ENCODE measurements around the gene CYTH3. TPM values are rescaled to one million over a fixed set of nuclear protein-coding genes. Genes with fewer than 3 reads are reported as not detected.

The CYTH3 gene
- total and polyA plus RNA-seq, 2 of the 8 experiments (the other 6 are each of a cell fraction or from before 2014, with no cell fraction given), result 10.3 to 11.9 TPM

DNA sequence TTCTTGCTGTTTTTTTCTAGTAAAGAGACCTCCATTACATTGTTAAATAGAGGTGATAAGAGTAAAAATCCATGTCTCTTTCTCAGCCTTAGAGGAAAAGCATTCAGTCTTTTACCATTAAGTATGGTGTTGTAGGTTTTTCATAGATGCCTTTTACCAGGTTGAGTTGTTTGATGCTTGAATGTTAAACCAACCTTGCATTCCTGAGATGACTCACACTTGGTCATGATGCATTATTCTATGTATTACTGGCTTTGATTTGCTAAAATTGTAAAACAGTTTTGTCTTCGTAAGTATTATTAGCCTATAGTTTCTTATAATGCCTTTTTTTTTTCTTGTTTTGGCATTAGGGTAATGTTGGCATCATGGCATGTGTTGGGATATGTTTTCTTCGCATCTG is 151.3 kb downstream of the CYTH3 start:
- Histone ChIP-seq H2BK20ac (ENCODE audit: low read length) (no peak overlapping the region), H2BK5ac (ENCODE audit: low read depth, low read length) (no peak overlapping the region), H3K14ac (ENCODE audit: insufficient read length) (no peak overlapping the region), H2BK12ac (ENCODE audit: low read depth, low read length) (no peak overlapping the region), H3K23ac (ENCODE audit: insufficient read length) (no peak overlapping the region), H3K4me3 (ENCODE audit: extremely low read depth in 1 of 4, insufficient read depth in 2 of 4, low read depth in 3 of 4, low read length in 4 of 4) (no peak overlapping the region), H2BK15ac (ENCODE audit: low read length) (no peak overlapping the region), H2BK120ac (replicated peaks; ENCODE audit: low read depth, low read length) (no peak overlapping the region), H3K79me1 (ENCODE audit: low read depth, low read length) (no peaks in the 10 kb centered on the region), H3K36me3 (ENCODE audit: control insufficient read depth in 2 of 4, insufficient read depth in 4 of 4, low read length in 3 of 4) (peaks cover 3 to 36% (median 23%) of the 10 kb centered on the region in 4 experiments; a peak in 7 of 8 replicates), H3K4ac (replicated peaks; ENCODE audit: insufficient read length, low read depth, low read length) (no peak overlapping the region), H3K79me2 (ENCODE audit: control insufficient read depth in 1 of 2, insufficient read depth in 2 of 2, low read length in 2 of 2) (peaks cover 0 to 13% of the 10 kb centered on the region in 2 experiments; a peak in 2 of 4 replicates), H4K5ac (ENCODE audit: insufficient read length, low read depth, low read length) (no peak overlapping the region), H3K4me1 (replicated peaks in 1 of 4; ENCODE audit: control insufficient read depth in 3 of 4, insufficient read depth in 4 of 4, low read length in 3 of 4) (no peaks in the 10 kb centered on the region), H2AK5ac (ENCODE audit: low read depth, low read length) (no peak overlapping the region), H3K9me3 (ENCODE audit: insufficient read depth in 2 of 2, low read depth in 1 of 2, low read length in 1 of 2) (peaks cover 0 to 2% of the 10 kb centered on the region in 2 experiments; a peak in 1 of 4 replicates), H3K27ac (ENCODE audit: low read depth, low read length) (no peak overlapping the region), H3K4me2 (ENCODE audit: insufficient read depth in 1 of 2, low read depth in 2 of 2, low read length in 2 of 2) (no peak overlapping the region), H4K8ac (ENCODE audit: extremely low read depth, insufficient read depth, low read length) (no peak overlapping the region), H4K20me1 (replicated peaks in 1 of 2; ENCODE audit: control insufficient read depth in 1 of 2, insufficient read depth in 2 of 2, low read length in 2 of 2) (peaks cover 0 to 1% of the 10 kb centered on the region in 2 experiments), H3K18ac (ENCODE audit: extremely low read depth, low read length) (no peak overlapping the region), H3K9ac (replicated peaks in 1 of 4; ENCODE audit: extremely low read depth in 1 of 4, low read depth in 3 of 4, low read length in 3 of 4) (no peak overlapping the region), H3K56ac (replicated peaks; ENCODE audit: insufficient read length, low read depth, low read length) (no peak overlapping the region), H2AFZ (ENCODE audit: low read length) (no peak overlapping the region), H4K91ac (replicated peaks; ENCODE audit: insufficient read length, low read length) (no peak overlapping the region), H3K23me2 (ENCODE audit: low read depth, low read length) (no peaks in the 10 kb centered on the region), H3K27me3 (replicated peaks in 1 of 4; ENCODE audit: control insufficient read depth in 3 of 4, extremely low read depth in 1 of 4, insufficient read depth in 3 of 4, low read length in 3 of 4) (no peaks in the 10 kb centered on the region)
- ChIA-PET CTCF (ENCODE audit: partially characterized antibody) (interaction anchor here (0.6 to 1.2 kb wide), 3 partner anchors 10 to 145 kb away, joined by 3 read pairs; no protein-coding TSS in a partner anchor), POLR2A (ENCODE audit: partially characterized antibody) (interaction anchor here (0.7 kb wide), 1 partner anchor 9 kb away, joined by 3 read pairs; no protein-coding TSS in a partner anchor)
- no peak for DNase-seq (ENCODE audit: low read depth in 1 of 2, low spot score in 2 of 2)
- FAIRE-seq, result no peak
- 74% methylated on average over 2 of the region's 2 CpGs; no CpG with 5 or more reads in 1 of the 2 experiments for WGBS, 2 experiments (ENCODE audit: extremely low coverage in 1 of 2, insufficient coverage in 1 of 2, insufficient read length in 1 of 2, insufficient replicate concordance in 2 of 2, low coverage in 1 of 2, low lambda C conversion rate in 2 of 2, missing lambda C conversion rate in 1 of 2)
- TF ChIP-seq RAD21 (IDR thresholded peaks at IDR 0.05 in 1 of 2, conservative IDR thresholded peaks at IDR 0.05 in 1 of 2; ENCODE audit: low read depth in 2 of 2, low read length in 2 of 2) (no peak), GTF2F1 (IDR thresholded peaks at IDR 0.05; ENCODE audit: borderline replicate concordance, low read depth, low read length) (no peak), RBBP5 (IDR thresholded peaks at IDR 0.05; ENCODE audit: borderline replicate concordance, low read depth, low read length) (no peak), SUZ12 (IDR thresholded peaks at IDR 0.05; ENCODE audit: low read length) (no peak), SAP30 (IDR thresholded peaks at IDR 0.05; ENCODE audit: insufficient read depth, insufficient replicate concordance, low read length) (no peak), TAF7 (optimal IDR thresholded peaks at IDR 0.05; ENCODE audit: borderline replicate concordance, low read depth, low read length) (no peak), ASH2L (IDR thresholded peaks at IDR 0.05; ENCODE audit: low read length) (no peak), RNF2 (IDR thresholded peaks at IDR 0.05; ENCODE audit: borderline replicate concordance, low read depth, low read length, missing control alignments, poor library complexity, severe bottlenecking) (no peak), SIRT6 (IDR thresholded peaks at IDR 0.05; ENCODE audit: low read length) (no peak), CBX8 (IDR thresholded peaks at IDR 0.05; ENCODE audit: borderline replicate concordance, low read depth, low read length) (no peak), KDM5A (IDR thresholded peaks at IDR 0.05; ENCODE audit: low read length) (no peak), SIN3A (conservative IDR thresholded peaks at IDR 0.05 in 1 of 2, IDR thresholded peaks at IDR 0.05 in 1 of 2; ENCODE audit: low read depth in 1 of 2, low read length in 2 of 2) (no peak), HDAC6 (IDR thresholded peaks at IDR 0.05; ENCODE audit: low read depth, low read length) (no peak)

Data from H1 (cell line).